WI38 (cell line): Measurements from ENCODE around the gene GDA.

Source experiments
- H3K4me3 ChIP-seq: 2 replicates; pipeline ENCODE4 v1.5.1; 2011; ENCODE audit warnings: low read depth, mild to moderate bottlenecking, control low read depth, low read length
- CTCF ChIP-seq: IDR thresholded peaks from 2 replicates; pipeline ENCODE4 v1.5.1; 2012; ENCODE audit warnings: low read depth, mild to moderate bottlenecking, control low read depth, low read length

The GDA gene

GRCh38 chr9:72165326-72165725, 16.1 kb downstream of the GDA start:
- TF ChIP-seq CTCF = no peak

GRCh38 chr9:72165821-72166547, 16.7 kb downstream of the GDA start:
- no peak for TF ChIP-seq CTCF
- H3K4me3 ChIP-seq = no peak overlapping the region

More at GRCh38 chr9:72165326-72165725, 16.1 kb downstream of the GDA start:
- H3K4me3 ChIP-seq = no peak overlapping the region

- H3K4me3 ChIP-seq = no peak overlapping the region
- TF ChIP-seq CTCF = no peak
Observed at GRCh38 chr9:72168075-72168474, 18.8 kb downstream of the GDA start.

- TF ChIP-seq CTCF = no peak
Observed at GRCh38 chr9:72169178-72169577, 19.9 kb downstream of the GDA start.

GRCh38 chr9:72173080-72173479, 23.8 kb downstream of the GDA start:
- H3K4me3 ChIP-seq = no peak overlapping the region
- no peak for TF ChIP-seq CTCF

More at GRCh38 chr9:72169178-72169577, 19.9 kb downstream of the GDA start:
- no peak overlapping the region for H3K4me3 ChIP-seq

GRCh38 chr9:72185561-72185960, 36.3 kb downstream of the GDA start:
- no peak for TF ChIP-seq CTCF
- no peak overlapping the region for H3K4me3 ChIP-seq

- H3K4me3 ChIP-seq = no peak overlapping the region
- no peak for TF ChIP-seq CTCF
Observed at GRCh38 chr9:72187121-72187695, 38.0 kb downstream of the GDA start.
